ENCODE results near the gene ATP10B.

Gene ATP10B

DNA sequence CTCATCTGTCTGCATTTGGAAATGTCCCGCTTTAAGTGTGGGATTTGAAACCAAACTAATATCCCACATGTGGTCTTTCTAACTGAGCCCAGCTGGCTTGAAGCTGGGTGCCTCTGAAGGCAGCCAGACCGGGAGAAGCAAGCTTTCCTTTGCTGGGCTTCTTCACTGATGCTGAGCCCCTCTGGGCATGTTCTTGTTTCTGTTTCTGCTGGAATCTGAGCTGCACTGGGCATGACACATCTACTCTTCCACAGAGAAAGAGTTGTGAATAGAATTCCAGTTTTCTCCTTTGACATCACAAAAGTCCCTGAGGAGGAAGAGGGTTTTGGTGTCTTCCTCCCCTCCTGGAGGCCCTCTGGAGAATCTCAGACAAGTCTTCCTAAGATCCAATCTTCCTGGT is 179.5 kb downstream of the ATP10B start:
- no peak overlapping the region for H3K27ac ChIP-seq
- H3K9me3 ChIP-seq (ENCODE audit: severe bottlenecking), result no peaks in the 10 kb centered on the region
- peaks cover 63% of the 10 kb centered on the region for H3K27me3 ChIP-seq (ENCODE audit: insufficient read depth, low read depth, severe bottlenecking)
- no peaks in the 10 kb centered on the region for H3K36me3 ChIP-seq
- DNase-seq, result no peak
- H3K4me3 ChIP-seq (ENCODE audit: low read depth, low read length), result no peak overlapping the region
- TF ChIP-seq CTCF (IDR thresholded peaks at IDR 0.05; ENCODE audit: low read depth, low read length), result no peak

GRCh38 chr5:160668356-160668755 is 183.7 kb downstream of the ATP10B start:
- H3K4me3 ChIP-seq (ENCODE audit: low read depth, low read length), result no peak overlapping the region

DNA sequence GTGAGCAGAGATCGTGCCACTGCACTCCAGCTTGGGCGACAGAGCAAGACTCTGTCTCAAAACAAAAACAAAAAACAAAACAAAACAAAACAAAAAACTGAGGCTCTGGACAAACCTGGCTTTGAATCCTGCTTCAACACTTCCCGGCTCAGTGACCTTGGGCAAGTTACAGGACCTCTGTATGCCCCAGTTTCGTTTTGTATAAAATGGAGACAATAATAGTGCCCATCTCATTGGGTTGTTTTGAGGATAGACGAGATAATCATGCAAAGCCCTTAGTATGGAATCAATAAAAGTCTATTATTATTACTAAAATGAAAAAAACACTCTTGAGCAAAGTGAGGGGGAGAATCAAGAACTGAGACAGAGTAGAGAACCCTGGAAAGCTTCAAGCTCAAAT is 184.9 kb downstream of the ATP10B start:
- TF ChIP-seq CTCF (IDR thresholded peaks at IDR 0.05; ENCODE audit: low read depth, low read length), result no peak
- Histone ChIP-seq H3K27me3 (ENCODE audit: insufficient read depth, low read depth, severe bottlenecking) (peaks cover 63% of the 10 kb centered on the region), H3K9me3 (ENCODE audit: severe bottlenecking) (no peaks in the 10 kb centered on the region), H3K27ac (no peak overlapping the region), H3K36me3 (no peaks in the 10 kb centered on the region), H3K4me3 (ENCODE audit: low read depth, low read length) (no peak overlapping the region)
- no peak for DNase-seq

More at GRCh38 chr5:160668356-160668755, 183.7 kb downstream of the ATP10B start:
- no peak for TF ChIP-seq CTCF (IDR thresholded peaks at IDR 0.05; ENCODE audit: low read depth, low read length)
- DNase-seq, result no peak
- no peaks in the 10 kb centered on the region for H3K9me3 ChIP-seq (ENCODE audit: severe bottlenecking)
- peaks cover 68% of the 10 kb centered on the region for H3K27me3 ChIP-seq (ENCODE audit: insufficient read depth, low read depth, severe bottlenecking)
- H3K27ac ChIP-seq, result no peak overlapping the region
- H3K36me3 ChIP-seq, result no peaks in the 10 kb centered on the region

DNA sequence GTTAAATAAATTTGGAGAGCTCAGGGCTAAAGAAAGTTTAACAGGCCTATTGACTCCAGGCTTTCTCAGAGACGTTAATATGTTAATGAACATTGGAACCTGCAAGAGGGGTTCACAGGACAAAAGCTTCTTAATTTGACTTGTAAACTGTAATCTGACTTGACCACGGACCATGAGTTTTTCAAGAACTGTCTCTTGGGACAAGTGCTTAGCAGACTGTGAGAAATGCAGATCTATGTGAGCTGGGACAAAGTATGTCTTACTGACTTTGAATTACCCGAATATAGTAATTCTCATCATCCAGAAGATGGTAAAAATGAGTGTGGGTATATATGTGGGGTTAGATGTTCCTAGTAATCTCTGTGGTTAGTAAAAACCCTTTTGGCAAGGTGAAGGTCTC is 186.6 kb downstream of the ATP10B start:
- no peak for TF ChIP-seq CTCF (IDR thresholded peaks at IDR 0.05; ENCODE audit: low read depth, low read length)
- H3K27ac ChIP-seq, result no peak overlapping the region
- DNase-seq, result no peak

GRCh38 chr5:160660132-160660531 is 191.9 kb downstream of the ATP10B start:
- no peak for DNase-seq
- Histone ChIP-seq H3K36me3 (no peaks in the 10 kb centered on the region), H3K27me3 (ENCODE audit: insufficient read depth, low read depth, severe bottlenecking) (peaks cover 58% of the 10 kb centered on the region), H3K4me3 (ENCODE audit: low read depth, low read length) (no peak overlapping the region), H3K9me3 (ENCODE audit: severe bottlenecking) (no peaks in the 10 kb centered on the region), H3K27ac (no peak overlapping the region)
- TF ChIP-seq CTCF (IDR thresholded peaks at IDR 0.05; ENCODE audit: low read depth, low read length), result no peak

More for the DNA sequence above, 186.6 kb downstream of the ATP10B start:
- H3K36me3 ChIP-seq, result no peaks in the 10 kb centered on the region
- H3K4me3 ChIP-seq (ENCODE audit: low read depth, low read length), result no peak overlapping the region
- H3K9me3 ChIP-seq (ENCODE audit: severe bottlenecking), result no peaks in the 10 kb centered on the region
- H3K27me3 ChIP-seq (ENCODE audit: insufficient read depth, low read depth, severe bottlenecking), result peaks cover 58% of the 10 kb centered on the region

All from WERI-Rb-1 (cell line).